ENCODE data around the gene ZMPSTE24.

Gene ZMPSTE24

GRCh38 chr1:40302475-40302874 is 44.4 kb downstream of the ZMPSTE24 start:
- in situ Hi-C loops (cut with MboI; ENCODE audit: low sequenced_read_pairs): no loop called here

DNA sequence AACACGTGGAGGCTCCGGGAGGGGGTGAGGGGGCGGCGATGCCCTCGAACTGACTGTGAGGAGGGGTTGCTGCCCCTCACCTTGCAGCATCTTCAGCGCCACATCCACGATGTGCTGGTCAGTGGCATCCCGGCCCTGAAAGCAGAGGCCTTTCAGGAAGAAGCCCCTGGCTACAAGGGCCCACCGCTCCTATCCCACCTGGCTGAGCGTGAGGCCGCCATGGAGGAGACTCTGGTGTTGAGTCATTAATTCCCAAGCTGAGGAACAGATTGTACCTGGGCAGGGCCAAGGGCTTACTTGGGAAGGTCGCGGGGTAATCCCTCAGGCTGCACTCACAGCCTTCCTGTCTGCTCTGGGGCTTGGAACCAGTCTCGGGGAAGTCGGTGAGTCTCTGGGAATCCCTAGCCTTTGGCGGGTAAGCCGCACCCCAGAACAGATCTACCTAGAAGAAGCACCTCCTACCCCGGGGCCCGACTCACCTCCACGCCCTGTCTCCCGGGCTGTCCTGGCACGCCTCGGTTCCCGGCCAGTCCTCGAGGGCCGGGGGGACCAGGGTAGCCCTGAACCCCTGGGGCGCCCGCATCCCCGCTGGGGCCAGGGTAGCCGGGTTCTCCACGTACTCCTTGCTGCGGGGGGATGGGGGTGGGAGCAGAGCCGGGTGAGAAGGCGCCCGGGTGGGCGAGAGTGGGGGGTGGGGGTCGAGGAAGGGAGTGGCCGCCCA is 45.2 kb downstream of the ZMPSTE24 start:
- in situ Hi-C loops (cut with MboI; ENCODE audit: low sequenced_read_pairs): no loop called here

DNA sequence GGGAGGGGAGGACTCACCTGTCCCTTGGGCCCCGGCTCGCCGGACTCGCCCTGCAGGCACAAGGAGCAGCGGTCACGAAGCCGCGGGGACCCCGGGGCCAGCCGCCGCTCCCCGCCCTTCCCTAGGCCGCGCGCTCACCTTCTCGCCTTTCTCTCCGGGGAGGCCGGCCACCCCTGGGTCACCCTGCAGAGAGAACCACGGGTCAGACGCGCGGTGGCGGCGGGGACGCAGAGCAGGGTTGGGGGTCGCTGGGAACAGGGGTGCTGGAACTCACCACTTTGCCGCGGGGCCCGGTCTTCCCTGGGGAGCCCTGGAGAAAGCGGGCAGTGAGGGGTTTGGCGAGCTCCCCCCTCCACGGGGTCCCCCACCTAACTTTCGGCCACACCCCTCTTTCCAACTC is 45.8 kb downstream of the ZMPSTE24 start:
- in situ Hi-C loops (cut with MboI; ENCODE audit: low sequenced_read_pairs): no loop called here

GRCh38 chr1:40305451-40305850 is 47.4 kb downstream of the ZMPSTE24 start:
- in situ Hi-C loops (cut with MboI; ENCODE audit: low sequenced_read_pairs): no loop called here

GRCh38 chr1:40305871-40306270 is 47.8 kb downstream of the ZMPSTE24 start:
- in situ Hi-C loops (cut with MboI; ENCODE audit: low sequenced_read_pairs): no loop called here

GRCh38 chr1:40306296-40306695 is 48.3 kb downstream of the ZMPSTE24 start:
- in situ Hi-C loops (cut with MboI; ENCODE audit: low sequenced_read_pairs): no loop called here

DNA sequence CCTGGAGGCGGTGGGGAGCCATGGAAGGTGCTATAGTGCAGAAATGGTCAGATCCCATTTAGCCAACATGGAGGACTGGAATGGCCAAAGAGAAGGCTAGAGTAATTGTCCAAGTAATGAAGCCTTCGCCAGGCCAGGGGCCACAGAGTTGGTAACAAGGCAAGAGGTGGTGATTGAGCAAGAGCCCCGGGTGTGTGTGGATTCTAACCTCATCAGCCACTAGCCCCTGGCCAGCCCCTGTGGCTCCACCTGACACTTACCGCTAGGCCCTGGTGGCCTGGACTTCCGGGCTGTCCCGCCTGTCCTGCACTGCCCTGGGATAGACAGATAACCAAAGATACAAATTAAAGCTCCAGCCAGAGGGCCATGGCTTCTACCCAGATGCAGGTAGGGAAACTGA is 49.1 kb downstream of the ZMPSTE24 start:
- in situ Hi-C loops (cut with MboI; ENCODE audit: low sequenced_read_pairs): no loop called here

DNA sequence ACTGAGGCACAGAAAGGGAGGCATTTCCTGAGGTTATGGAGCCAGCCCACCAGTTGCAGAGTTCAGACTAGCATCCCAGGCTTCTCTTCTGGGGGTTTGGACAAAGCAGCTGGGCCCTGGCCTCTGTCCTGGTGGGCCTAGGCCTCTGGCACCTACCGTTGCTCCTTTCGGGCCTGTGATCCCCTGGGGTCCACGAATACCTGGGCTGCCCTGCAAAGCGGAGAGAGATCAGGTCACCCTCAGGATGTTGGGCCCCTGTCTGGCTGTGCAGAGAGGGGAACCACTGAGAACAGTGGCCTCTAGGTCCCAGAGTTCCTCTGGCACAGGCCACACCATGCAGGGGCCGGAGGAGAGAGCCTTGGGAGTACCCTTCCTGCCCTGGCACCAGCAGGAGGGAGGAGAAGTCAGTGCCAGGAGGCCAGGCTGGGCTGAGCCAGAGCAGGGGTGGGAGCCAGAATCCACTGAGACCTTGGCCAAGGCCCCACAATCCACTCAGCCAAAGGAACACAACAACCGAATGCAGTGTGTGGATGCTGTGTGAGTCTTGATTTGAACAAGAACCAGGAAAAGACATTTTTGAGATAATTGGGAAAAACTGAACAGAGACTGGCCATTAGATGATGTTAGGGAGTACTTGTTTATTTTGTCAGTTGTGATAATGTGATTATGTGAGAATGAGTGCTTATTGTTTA is 50.1 kb downstream of the ZMPSTE24 start:
- in situ Hi-C loops (cut with MboI; ENCODE audit: low sequenced_read_pairs): no loop called here

- in situ Hi-C loops (cut with MboI; ENCODE audit: low sequenced_read_pairs): no loop called here
These were observed 51.5 kb downstream of the ZMPSTE24 start for GRCh38 chr1:40309374-40310128.

GRCh38 chr1:40310129-40310461 is 52.1 kb downstream of the ZMPSTE24 start:
- in situ Hi-C loops (cut with MboI; ENCODE audit: low sequenced_read_pairs): no loop called here

GRCh38 chr1:40310983-40311642 is 53.1 kb downstream of the ZMPSTE24 start:
- in situ Hi-C loops (cut with MboI; ENCODE audit: low sequenced_read_pairs): no loop called here

- in situ Hi-C loops (cut with MboI; ENCODE audit: low sequenced_read_pairs): no loop called here
These were observed 53.7 kb downstream of the ZMPSTE24 start for GRCh38 chr1:40311692-40312091.

- in situ Hi-C loops (cut with MboI; ENCODE audit: low sequenced_read_pairs): no loop called here
These were observed 54.5 kb downstream of the ZMPSTE24 start for GRCh38 chr1:40312238-40313205.

DNA sequence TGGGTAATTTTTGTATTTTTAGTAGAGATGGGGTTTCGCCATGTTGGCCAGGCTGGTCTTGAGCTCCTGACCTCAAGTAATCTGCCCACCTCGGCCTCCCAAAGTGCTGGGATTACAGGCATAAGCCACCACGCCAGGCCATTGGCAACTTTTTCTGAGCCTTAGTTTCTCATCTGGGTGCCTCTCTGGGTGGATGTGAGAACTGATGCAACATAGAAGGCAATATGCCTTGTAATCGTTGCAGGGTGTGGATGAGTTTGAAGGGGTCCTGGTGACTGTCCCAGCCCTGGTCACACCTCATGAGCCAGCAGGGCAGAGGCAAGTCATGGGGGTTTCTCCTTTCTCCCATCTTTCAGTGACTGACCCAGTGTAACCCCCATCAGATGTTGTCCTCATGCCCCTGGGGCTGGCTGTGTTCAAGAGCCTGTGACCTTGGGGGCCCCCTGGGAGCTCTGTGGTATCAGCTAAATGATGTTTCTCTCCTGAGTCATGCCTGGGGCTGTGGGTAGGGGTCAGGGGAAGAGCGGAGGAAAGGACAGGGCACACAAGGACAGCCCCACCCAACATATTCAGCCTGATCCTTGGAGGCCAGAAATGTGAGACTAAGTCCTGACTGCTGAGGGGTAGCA is 55.4 kb downstream of the ZMPSTE24 start:
- in situ Hi-C loops (cut with MboI; ENCODE audit: low sequenced_read_pairs): no loop called here

DNA sequence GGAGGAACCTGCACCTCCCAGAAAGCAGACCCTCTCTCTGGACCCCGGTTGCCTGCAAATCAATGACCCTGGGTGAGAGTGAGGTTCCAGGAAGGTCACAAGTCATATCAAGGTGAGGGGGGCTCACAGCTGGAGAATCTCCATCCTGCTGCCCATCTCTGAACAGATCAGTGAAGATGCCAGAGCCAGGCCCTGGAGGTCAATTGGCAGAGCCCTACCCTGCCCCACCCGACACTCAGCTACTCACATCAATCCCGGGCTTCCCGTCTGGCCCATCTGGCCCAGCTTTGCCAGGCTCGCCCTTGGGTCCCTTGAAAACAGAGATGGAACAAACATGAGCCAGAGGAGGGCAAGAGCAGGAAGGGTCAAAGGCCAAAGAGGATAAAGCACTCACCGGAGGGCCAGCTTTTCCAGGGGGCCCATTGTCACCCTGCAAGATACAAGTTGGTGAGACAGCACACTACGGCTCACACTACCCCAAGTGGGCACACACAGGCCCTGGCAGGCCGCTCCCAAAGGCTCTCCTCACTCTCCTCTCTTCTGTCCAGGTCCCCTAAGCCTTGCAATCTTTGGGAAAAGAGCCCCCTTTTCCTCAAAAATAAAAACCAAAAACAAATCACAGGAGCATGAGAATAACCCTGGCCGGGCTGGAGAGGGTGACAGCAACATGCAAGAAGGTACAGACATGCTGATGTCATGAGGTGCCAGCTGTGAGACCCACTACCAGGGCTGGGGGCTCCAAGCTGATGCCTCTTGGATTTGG is 56.1 kb downstream of the ZMPSTE24 start:
- in situ Hi-C loops (cut with MboI; ENCODE audit: low sequenced_read_pairs): no loop called here

DNA sequence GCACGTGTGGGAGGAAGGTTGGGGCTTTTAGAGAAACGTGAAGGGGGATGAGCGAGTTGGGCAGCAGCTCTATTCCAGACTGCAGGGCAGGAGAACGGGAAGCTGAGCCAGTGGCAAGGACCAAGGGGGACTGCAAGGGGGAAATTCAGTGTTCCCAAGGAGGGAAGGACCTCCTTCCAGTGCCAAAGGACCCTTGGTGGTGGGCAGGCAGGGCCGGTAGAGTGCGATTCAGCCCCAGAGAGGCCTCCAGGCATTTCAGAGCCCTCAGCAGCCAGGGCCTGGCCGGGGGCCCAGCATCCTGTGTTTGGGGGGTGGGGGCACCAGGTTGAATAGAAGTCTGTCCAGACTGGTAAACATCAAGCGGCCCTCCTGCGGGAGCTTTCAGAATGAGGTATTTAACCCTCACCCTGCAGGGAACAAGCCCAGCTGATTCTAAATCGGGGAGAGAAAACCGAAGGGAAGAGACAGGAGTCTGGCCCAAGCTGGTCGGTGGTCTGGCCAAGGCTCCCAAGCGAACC is 56.7 kb downstream of the ZMPSTE24 start:
- in situ Hi-C loops (cut with MboI; ENCODE audit: low sequenced_read_pairs): no loop called here

GRCh38 chr1:40315239-40315794 is 57.3 kb downstream of the ZMPSTE24 start:
- in situ Hi-C loops (cut with MboI; ENCODE audit: low sequenced_read_pairs): no loop called here

GRCh38 chr1:40315795-40316594 is 58.0 kb downstream of the ZMPSTE24 start:
- in situ Hi-C loops (cut with MboI; ENCODE audit: low sequenced_read_pairs): no loop called here

Measured in HL-60/S4 treated with phorbol 12-myristate 13-acetate at 8.2 ng/mL for 4 days and 3 days (cell line).